Osteoblast (primary cell): ENCODE data around the gene CACNA1D. TPM values are rescaled to one million over a fixed set of nuclear protein-coding genes. Genes with fewer than 3 reads are reported as not detected.
A peak's percentile ranks its signal among the peaks of the same experiment; 100 is the strongest.

Experiments
- DNase-seq: peaks from one replicate; pipeline ENCODE4 v3.0.0; 2011; ENCODE audit warnings: low spot score, mixed read lengths; ENCODE audit not compliant: insufficient read length; ENCODE audit errors: missing footprints
- H2AFZ ChIP-seq: 2 replicates; pipeline ENCODE4 v1.6.0; 2011; ENCODE audit warnings: mild to moderate bottlenecking, low read length
- H3K27ac ChIP-seq: 2 replicates; pipeline ENCODE4 v1.5.1; 2011; ENCODE audit warnings: mild to moderate bottlenecking, low read depth, low read length, moderate library complexity
- H3K27me3 ChIP-seq: 2 replicates; pipeline ENCODE4 v1.6.0; 2012; ENCODE audit warnings: mild to moderate bottlenecking, control low read depth, inconsistent platforms, low read length, moderate library complexity; ENCODE audit not compliant: insufficient read depth
- H3K36me3 ChIP-seq: 2 replicates; pipeline ENCODE4 v1.5.1; 2011; ENCODE audit warnings: mild to moderate bottlenecking, low read length, control low read depth, moderate library complexity; ENCODE audit not compliant: insufficient read depth
- H3K4me1 ChIP-seq: 2 replicates; pipeline ENCODE4 v1.5.1; 2011; ENCODE audit warnings: mild to moderate bottlenecking, low read length, control low read depth, moderate library complexity; ENCODE audit not compliant: insufficient read depth
- H3K4me2 ChIP-seq: 2 replicates; pipeline ENCODE4 v1.6.0; 2011; ENCODE audit warnings: mild to moderate bottlenecking, low read length; ENCODE audit not compliant: insufficient read depth
- H3K4me3 ChIP-seq: fragments of 200-600 bp; sonication (generic); 3 replicates; pipeline ENCODE4 v1.5.1; 2012; ENCODE audit warnings: mild to moderate bottlenecking, low read length, inconsistent platforms; ENCODE audit not compliant: insufficient read depth
- H3K79me2 ChIP-seq: 2 replicates; pipeline ENCODE4 v1.6.0; 2012; ENCODE audit warnings: mild to moderate bottlenecking, low read length, control low read depth, inconsistent platforms; ENCODE audit not compliant: insufficient read depth
- H3K9me3 ChIP-seq: 2 replicates; pipeline ENCODE4 v1.5.1; 2011; ENCODE audit warnings: low read depth, low read length, control low read depth
- H4K20me1 ChIP-seq: 2 replicates; pipeline ENCODE4 v1.6.0; 2012; ENCODE audit warnings: mild to moderate bottlenecking, low read length, control low read depth; ENCODE audit not compliant: insufficient read depth
- total RNA-seq: library from RNA; depleted of rRNA; stranded (reverse); fragments of >200 nt; gene quantifications from 2 replicates; pipeline ENCODE4 v1.2.3, GENCODE V29; 2012
- TF ChIP-seq, protein P1 (sequence below): IDR thresholded peaks from 2 replicates; pipeline ENCODE4 v1.5.1; 2011; ENCODE audit warnings: mild to moderate bottlenecking, low read depth, low read length, moderate library complexity; ENCODE audit errors: extremely low read depth

CACNA1D gene
- total RNA-seq, 1 donor: under 0.01 TPM

- no peaks in the 10 kb centered on the region for H3K4me1 ChIP-seq
Measured at GRCh38 chr3:53665608-53666425, 171.4 kb downstream of the CACNA1D start.

GRCh38 chr3:53668872-53669271 lies 174.5 kb downstream of the CACNA1D start:
- Histone ChIP-seq H3K9me3 (no peaks in the 10 kb centered on the region), H3K27me3 (no peaks in the 10 kb centered on the region), H3K4me1 (no peaks in the 10 kb centered on the region), H3K27ac (no peak overlapping the region), H3K4me2 (no peak overlapping the region), H3K36me3 (no peaks in the 10 kb centered on the region), H3K4me3 (no peak overlapping the region), H4K20me1 (no peaks in the 10 kb centered on the region), H2AFZ (no peak overlapping the region), H3K79me2 (no peaks in the 10 kb centered on the region)
- DNase-seq: no peak
- TF ChIP-seq, protein P1, sequence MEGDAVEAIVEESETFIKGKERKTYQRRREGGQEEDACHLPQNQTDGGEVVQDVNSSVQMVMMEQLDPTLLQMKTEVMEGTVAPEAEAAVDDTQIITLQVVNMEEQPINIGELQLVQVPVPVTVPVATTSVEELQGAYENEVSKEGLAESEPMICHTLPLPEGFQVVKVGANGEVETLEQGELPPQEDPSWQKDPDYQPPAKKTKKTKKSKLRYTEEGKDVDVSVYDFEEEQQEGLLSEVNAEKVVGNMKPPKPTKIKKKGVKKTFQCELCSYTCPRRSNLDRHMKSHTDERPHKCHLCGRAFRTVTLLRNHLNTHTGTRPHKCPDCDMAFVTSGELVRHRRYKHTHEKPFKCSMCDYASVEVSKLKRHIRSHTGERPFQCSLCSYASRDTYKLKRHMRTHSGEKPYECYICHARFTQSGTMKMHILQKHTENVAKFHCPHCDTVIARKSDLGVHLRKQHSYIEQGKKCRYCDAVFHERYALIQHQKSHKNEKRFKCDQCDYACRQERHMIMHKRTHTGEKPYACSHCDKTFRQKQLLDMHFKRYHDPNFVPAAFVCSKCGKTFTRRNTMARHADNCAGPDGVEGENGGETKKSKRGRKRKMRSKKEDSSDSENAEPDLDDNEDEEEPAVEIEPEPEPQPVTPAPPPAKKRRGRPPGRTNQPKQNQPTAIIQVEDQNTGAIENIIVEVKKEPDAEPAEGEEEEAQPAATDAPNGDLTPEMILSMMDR: peak; percentile 52

More at GRCh38 chr3:53665608-53666425, 171.4 kb downstream of the CACNA1D start:
- Histone ChIP-seq H3K9me3 (no peaks in the 10 kb centered on the region), H3K4me3 (no peak overlapping the region), H3K36me3 (no peaks in the 10 kb centered on the region), H3K79me2 (no peaks in the 10 kb centered on the region), H3K4me2 (no peak overlapping the region), H3K27me3 (no peaks in the 10 kb centered on the region), H2AFZ (no peak overlapping the region), H3K27ac (no peak overlapping the region), H4K20me1 (no peaks in the 10 kb centered on the region)
- no peak for DNase-seq
- TF ChIP-seq, protein P1: no peak

DNA sequence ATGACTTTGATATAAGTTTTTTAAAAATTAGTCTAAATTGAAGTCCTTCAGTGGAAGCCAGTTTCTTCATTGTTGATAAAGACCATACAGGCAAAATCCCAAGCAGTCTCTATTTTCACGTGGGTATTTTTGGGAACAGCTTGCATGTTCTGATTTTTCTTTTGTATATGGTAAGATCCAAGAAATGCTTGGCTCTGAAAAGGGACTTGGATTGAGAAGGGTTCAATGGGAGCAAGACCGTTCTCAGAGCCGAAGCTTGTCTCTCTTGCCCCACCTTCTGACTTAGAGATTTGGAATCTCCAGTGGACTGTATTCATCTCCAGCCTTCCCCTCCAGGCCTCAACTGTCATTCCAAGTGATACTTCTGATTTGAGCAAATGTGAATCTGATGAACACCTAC lies 176.3 kb downstream of the CACNA1D start:
- DNase-seq: no peak
- H3K36me3 ChIP-seq: no peaks in the 10 kb centered on the region
- no peak overlapping the region for H3K27ac ChIP-seq
- no peaks in the 10 kb centered on the region for H3K79me2 ChIP-seq
- H3K4me1 ChIP-seq: no peaks in the 10 kb centered on the region
- H2AFZ ChIP-seq: no peak overlapping the region
- no peak overlapping the region for H3K4me2 ChIP-seq
- H3K27me3 ChIP-seq: no peaks in the 10 kb centered on the region
- H4K20me1 ChIP-seq: no peaks in the 10 kb centered on the region
- H3K4me3 ChIP-seq: no peak overlapping the region
- no peaks in the 10 kb centered on the region for H3K9me3 ChIP-seq
- TF ChIP-seq, protein P1: no peak

GRCh38 chr3:53671192-53671960 lies 177.0 kb downstream of the CACNA1D start:
- TF ChIP-seq, protein P1: no peak
- Histone ChIP-seq H3K4me1 (no peaks in the 10 kb centered on the region), H3K36me3 (no peaks in the 10 kb centered on the region), H3K27me3 (no peaks in the 10 kb centered on the region), H3K27ac (no peak overlapping the region), H3K4me2 (no peak overlapping the region), H3K4me3 (no peak overlapping the region), H2AFZ (no peak overlapping the region), H4K20me1 (no peaks in the 10 kb centered on the region), H3K9me3 (no peaks in the 10 kb centered on the region), H3K79me2 (no peaks in the 10 kb centered on the region)
- DNase-seq: no peak
